H9 (cell line): Measurements from ENCODE around the gene TMEM221. TPM values are rescaled to one million over a fixed set of nuclear protein-coding genes. Genes with fewer than 3 reads are reported as not detected.

ENCODE experiments used
- DNase-seq: peaks from one replicate; pipeline ENCODE4 v3.0.0-alpha.2; 2017
- H2AFZ ChIP-seq: one replicate; pipeline ENCODE4 v1.6.1; 2013; ENCODE audit warnings: mild to moderate bottlenecking, low read length, control low read depth, moderate library complexity
- H2AK5ac ChIP-seq: 2 replicates; pipeline ENCODE4 v1.6.1; 2013; ENCODE audit warnings: low read length, control low read depth, mixed read lengths; ENCODE audit not compliant: insufficient read length
- H2BK120ac ChIP-seq: one replicate; pipeline ENCODE4 v1.6.1; 2013; ENCODE audit warnings: low read depth, mild to moderate bottlenecking, low read length, control low read depth, inconsistent platforms; ENCODE audit not compliant: poor library complexity, severe bottlenecking
- H2BK12ac ChIP-seq: 2 replicates; pipeline ENCODE4 v1.6.1; 2013; ENCODE audit warnings: low read length, control low read depth, mixed read lengths, low read depth; ENCODE audit not compliant: insufficient read length
- H2BK15ac ChIP-seq: 2 replicates; pipeline ENCODE4 v1.6.1; 2013; ENCODE audit warnings: low read depth, low read length, control low read depth
- H2BK20ac ChIP-seq: one replicate; pipeline ENCODE4 v1.6.1; 2013; ENCODE audit warnings: low read depth, mild to moderate bottlenecking, low read length, control low read depth, inconsistent platforms; ENCODE audit not compliant: poor library complexity, severe bottlenecking
- H2BK5ac ChIP-seq: 2 replicates; pipeline ENCODE4 v1.6.1; 2013; ENCODE audit warnings: low read length, control low read depth, mixed read lengths; ENCODE audit not compliant: insufficient read length
- H3K14ac ChIP-seq: 2 replicates; pipeline ENCODE4 v1.6.1; 2013; ENCODE audit warnings: low read length, control low read depth; ENCODE audit not compliant: insufficient read depth
- H3K18ac ChIP-seq: 2 replicates; pipeline ENCODE4 v1.6.1; 2013; ENCODE audit warnings: low read depth, mild to moderate bottlenecking, mixed read lengths, low read length, control low read depth; ENCODE audit not compliant: insufficient read length
- H3K23ac ChIP-seq: 2 replicates; pipeline ENCODE4 v1.6.1; 2013; ENCODE audit warnings: low read length, control low read depth, mixed read lengths, low read depth; ENCODE audit not compliant: insufficient read length
- H3K23me2 ChIP-seq: 2 replicates; pipeline ENCODE4 v1.6.1; 2013; ENCODE audit warnings: low read depth, mild to moderate bottlenecking, mixed read lengths, low read length, control low read depth; ENCODE audit not compliant: insufficient read length, poor library complexity, severe bottlenecking
- H3K27ac ChIP-seq: 2 replicates; pipeline ENCODE4 v1.5.1; 2013; ENCODE audit warnings: low read length, control low read depth, mixed read lengths, low read depth; ENCODE audit not compliant: insufficient read length
- H3K27me3 ChIP-seq: 2 replicates; pipeline ENCODE4 v1.6.1; 2013; ENCODE audit warnings: low read length, control low read depth, inconsistent platforms; ENCODE audit not compliant: insufficient read depth
- H3K4ac ChIP-seq: 2 replicates; pipeline ENCODE4 v1.6.1; 2013; ENCODE audit warnings: low read depth, mild to moderate bottlenecking, control low read depth, inconsistent platforms, low read length, moderate library complexity
- H3K4me1 ChIP-seq: 2 replicates; pipeline ENCODE4 v1.6.1; 2013; ENCODE audit warnings: low read length, control low read depth, inconsistent platforms; ENCODE audit not compliant: insufficient read depth
- H3K4me2 ChIP-seq: 2 replicates; pipeline ENCODE4 v1.6.1; 2013; ENCODE audit warnings: low read length, control low read depth, mixed read lengths; ENCODE audit not compliant: insufficient read length, insufficient read depth
- H3K56ac ChIP-seq: 2 replicates; pipeline ENCODE4 v1.6.1; 2013; ENCODE audit warnings: low read depth, mild to moderate bottlenecking, mixed read lengths, low read length, control low read depth; ENCODE audit not compliant: insufficient read length
- H3K79me1 ChIP-seq: 2 replicates; pipeline ENCODE4 v1.6.1; 2013; ENCODE audit warnings: low read depth, mild to moderate bottlenecking, moderate library complexity, low read length, control low read depth, inconsistent platforms; ENCODE audit not compliant: insufficient read depth, poor library complexity, severe bottlenecking
- H3K79me2 ChIP-seq: 2 replicates; pipeline ENCODE4 v1.6.1; 2013; ENCODE audit warnings: low read length, control low read depth, inconsistent platforms; ENCODE audit not compliant: insufficient read depth
- H3K9ac ChIP-seq: 2 replicates; pipeline ENCODE4 v1.6.1; 2013; ENCODE audit warnings: low read length, control low read depth, mixed read lengths; ENCODE audit not compliant: insufficient read length; ENCODE audit errors: extremely low read depth
- H3K9me3 ChIP-seq: one replicate; pipeline ENCODE4 v1.6.1; 2013; ENCODE audit warnings: low read depth, low read length, inconsistent platforms; ENCODE audit not compliant: control insufficient read depth
- H3T11ph ChIP-seq: one replicate; pipeline ENCODE4 v1.6.1; 2013; ENCODE audit warnings: mild to moderate bottlenecking, low read length, control low read depth, inconsistent platforms
- H4K20me1 ChIP-seq: one replicate; pipeline ENCODE4 v1.6.1; 2013; ENCODE audit not compliant: control insufficient read depth, insufficient read length, insufficient read depth
- H4K5ac ChIP-seq: 2 replicates; pipeline ENCODE4 v1.6.1; 2013; ENCODE audit warnings: low read depth, mild to moderate bottlenecking, mixed read lengths, low read length, control low read depth; ENCODE audit not compliant: insufficient read length
- H4K8ac ChIP-seq: replicated peaks from 2 replicates; pipeline ENCODE4 v1.6.1; 2013; ENCODE audit warnings: low read length, control low read depth, mixed read lengths, low read depth; ENCODE audit not compliant: insufficient read length
- H4K91ac ChIP-seq: 2 replicates; pipeline ENCODE4 v1.6.1; 2013; ENCODE audit warnings: low read depth, mild to moderate bottlenecking, moderate library complexity, mixed read lengths, low read length, control low read depth; ENCODE audit not compliant: insufficient read length
- H3K27ac Mint-ChIP-seq, 3 experiments: 2 replicates in 2 of 3; 3 replicates in 1 of 3; pipeline ENCODE4 v1.8.0; 2020 to 2021; ENCODE audit warnings: mixed read lengths in 3 of 3, mild to moderate bottlenecking in 1 of 3, moderate library complexity in 1 of 3
- H3K27me3 Mint-ChIP-seq: 2 replicates; pipeline ENCODE4 v1.8.0; 2021; ENCODE audit warnings: low read depth, mild to moderate bottlenecking, moderate library complexity, mixed read lengths
- H3K36me3 Mint-ChIP-seq, 3 experiments: 2 replicates in 2 of 3; 3 replicates in 1 of 3; pipeline ENCODE4 v1.8.0; 2020 to 2021; ENCODE audit warnings: low read depth in 3 of 3, mixed read lengths in 3 of 3; ENCODE audit not compliant: insufficient read depth in 1 of 3
- H3K4me1 Mint-ChIP-seq, 2 experiments: 2 replicates each; pipeline ENCODE4 v1.8.0; 2020; ENCODE audit warnings: mixed read lengths in 2 of 2
- H3K4me3 Mint-ChIP-seq, 2 experiments: 2 replicates in 1 of 2; 3 replicates in 1 of 2; pipeline ENCODE4 v1.8.0; 2020 to 2021; ENCODE audit warnings: mild to moderate bottlenecking in 2 of 2, mixed read lengths in 2 of 2, moderate library complexity in 1 of 2
- H3K9me3 Mint-ChIP-seq, 2 experiments: 2 replicates in 1 of 2; 3 replicates in 1 of 2; pipeline ENCODE4 v1.8.0; 2020; ENCODE audit warnings: mild to moderate bottlenecking in 2 of 2, mixed read lengths in 2 of 2, moderate library complexity in 1 of 2
- WGBS: extraction: QIAGEN DNeasy Blood & Tissue Kit; methylation state at CpG from one replicate; pipeline ENCODE4 v1.1.7; 2013; ENCODE audit warnings: missing lambda C conversion rate, low lambda C conversion rate, mixed read lengths; ENCODE audit not compliant: insufficient read length; ENCODE audit errors: extremely low coverage; 5-methylcytosine and 5-hydroxymethylcytosine counted together
- total RNA-seq: library from RNA; stranded (reverse); gene quantifications from 2 replicates; pipeline ENCODE4 v1.2.1, GENCODE V29; 2021
- TF ChIP-seq, protein P1 (sequence below): fragments of 200-600 bp; sonication (generic); conservative IDR thresholded peaks from 3 replicates; pipeline ENCODE4 v1.8.0; 2021; ENCODE audit warnings: antibody characterized with exemption, mild to moderate bottlenecking

Gene TMEM221
- total RNA-seq, 1 experiment from 2014 or later, result 1.4 TPM

DNA sequence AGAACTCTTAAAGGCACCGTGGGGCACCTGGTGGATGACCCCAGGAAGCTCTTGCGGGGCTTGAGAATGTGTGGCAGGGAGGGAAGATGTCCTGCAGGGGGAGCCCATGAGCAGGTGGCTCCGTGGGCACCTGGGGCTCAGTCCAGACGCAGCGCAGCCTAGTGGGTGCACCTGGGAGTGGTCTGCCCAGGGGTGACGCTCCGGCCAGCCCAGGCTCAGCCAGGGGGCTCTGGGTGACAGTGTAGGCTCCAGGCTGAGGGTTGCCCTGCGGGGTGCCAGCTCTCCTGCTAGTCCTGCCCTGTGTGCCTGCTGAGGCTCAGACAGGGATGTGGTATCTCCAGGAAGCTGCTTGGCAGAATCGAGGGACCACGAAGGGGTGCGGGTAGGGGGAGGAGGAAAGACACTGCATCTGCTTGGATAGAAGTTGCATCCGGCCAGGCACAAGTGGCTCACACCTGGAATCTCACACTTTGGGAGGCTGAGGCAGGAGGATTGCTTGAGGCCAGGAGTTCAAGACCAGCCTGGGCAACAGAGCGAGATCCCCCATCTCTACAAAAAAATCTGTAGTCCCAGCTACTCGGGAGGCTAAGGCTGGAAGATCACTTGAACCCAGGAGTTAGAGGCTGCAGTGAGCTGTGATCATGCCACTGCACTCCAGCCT is 48.0 kb upstream of the TMEM221 start:
- Mint-ChIP-seq H3K27me3 (peaks cover 3% of the 10 kb centered on the region; the same call in 1 of the 2 replicates), H3K4me3 (no peak overlapping the region; a peak in 1 of 5 replicates), H3K36me3 (no peaks in the 10 kb centered on the region), H3K4me1 (peaks cover 14 to 16% of the 10 kb centered on the region in 2 experiments), H3K9me3 (no peaks in the 10 kb centered on the region; a peak in 1 of 5 replicates), H3K27ac (peak overlapping the region in 1 of 3 experiments; percentile 62; a peak in 1 of 7 replicates)
- H3K9ac ChIP-seq, result no peak overlapping the region
- no peaks in the 10 kb centered on the region for H3K79me2 ChIP-seq
- H2BK12ac ChIP-seq, result no peak overlapping the region
- H3K23ac ChIP-seq, result no peak overlapping the region
- H2BK5ac ChIP-seq, result no peak overlapping the region
- no peak overlapping the region for H2AK5ac ChIP-seq
- H2AFZ ChIP-seq, result no peak overlapping the region
- DNase-seq, result peak; percentile 90
- no peaks in the 10 kb centered on the region for H4K20me1 ChIP-seq
- TF ChIP-seq, protein P1, sequence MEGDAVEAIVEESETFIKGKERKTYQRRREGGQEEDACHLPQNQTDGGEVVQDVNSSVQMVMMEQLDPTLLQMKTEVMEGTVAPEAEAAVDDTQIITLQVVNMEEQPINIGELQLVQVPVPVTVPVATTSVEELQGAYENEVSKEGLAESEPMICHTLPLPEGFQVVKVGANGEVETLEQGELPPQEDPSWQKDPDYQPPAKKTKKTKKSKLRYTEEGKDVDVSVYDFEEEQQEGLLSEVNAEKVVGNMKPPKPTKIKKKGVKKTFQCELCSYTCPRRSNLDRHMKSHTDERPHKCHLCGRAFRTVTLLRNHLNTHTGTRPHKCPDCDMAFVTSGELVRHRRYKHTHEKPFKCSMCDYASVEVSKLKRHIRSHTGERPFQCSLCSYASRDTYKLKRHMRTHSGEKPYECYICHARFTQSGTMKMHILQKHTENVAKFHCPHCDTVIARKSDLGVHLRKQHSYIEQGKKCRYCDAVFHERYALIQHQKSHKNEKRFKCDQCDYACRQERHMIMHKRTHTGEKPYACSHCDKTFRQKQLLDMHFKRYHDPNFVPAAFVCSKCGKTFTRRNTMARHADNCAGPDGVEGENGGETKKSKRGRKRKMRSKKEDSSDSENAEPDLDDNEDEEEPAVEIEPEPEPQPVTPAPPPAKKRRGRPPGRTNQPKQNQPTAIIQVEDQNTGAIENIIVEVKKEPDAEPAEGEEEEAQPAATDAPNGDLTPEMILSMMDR, result peak; percentile 99; the same call in 2 of the 3 replicates
- no peak overlapping the region for H3T11ph ChIP-seq
- H2BK15ac ChIP-seq, result no peak overlapping the region
- no peak overlapping the region for H3K14ac ChIP-seq
- H3K27ac ChIP-seq, result no peak overlapping the region
- H3K56ac ChIP-seq, result no peak overlapping the region
- H4K8ac ChIP-seq, result no peak overlapping the region
- H3K79me1 ChIP-seq, result no peaks in the 10 kb centered on the region
- no CpG with 5 or more reads among the region's 14 CpGs for WGBS
- no peaks in the 10 kb centered on the region for H3K9me3 ChIP-seq
- no peaks in the 10 kb centered on the region; the same call in 1 of the 2 replicates for H3K4me1 ChIP-seq
- peak overlapping the region; percentile 14 for H3K4me2 ChIP-seq
- H3K27me3 ChIP-seq, result no peaks in the 10 kb centered on the region
- no peak overlapping the region for H3K4ac ChIP-seq
- H4K91ac ChIP-seq, result no peak overlapping the region
- H3K23me2 ChIP-seq, result no peaks in the 10 kb centered on the region
- H3K18ac ChIP-seq, result no peak overlapping the region
- H2BK120ac ChIP-seq, result no peak overlapping the region
- H2BK20ac ChIP-seq, result no peak overlapping the region
- no peak overlapping the region for H4K5ac ChIP-seq
